GM18519 (cell line): ENCODE results near the gene PLA2G2D.

Source experiments
- ATAC-seq: cut with Tn5 transposase; IDR thresholded peaks from one replicate; pipeline ENCODE4 v1.9.1; 2021; ENCODE audit warnings: mild to moderate bottlenecking, moderate library complexity; ENCODE audit not compliant: unreplicated experiment, low FRiP score

The PLA2G2D gene, protein sequence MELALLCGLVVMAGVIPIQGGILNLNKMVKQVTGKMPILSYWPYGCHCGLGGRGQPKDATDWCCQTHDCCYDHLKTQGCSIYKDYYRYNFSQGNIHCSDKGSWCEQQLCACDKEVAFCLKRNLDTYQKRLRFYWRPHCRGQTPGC

GRCh38 chr1:20119347-20119746 is at the start of gene PLA2G2D:
Gene PLA2G2D, minus strand, starts transcription at chr1:20119536. Its CDS starts 38 bp downstream, at chr1:20119498.
- ATAC-seq = no peak

- no peak for ATAC-seq
Measured at GRCh38 chr1:20168564-20169491, 49.5 kb upstream of the PLA2G2D start.

- no peak for ATAC-seq
Measured at GRCh38 chr1:20167126-20167525, 47.8 kb upstream of the PLA2G2D start.

DNA sequence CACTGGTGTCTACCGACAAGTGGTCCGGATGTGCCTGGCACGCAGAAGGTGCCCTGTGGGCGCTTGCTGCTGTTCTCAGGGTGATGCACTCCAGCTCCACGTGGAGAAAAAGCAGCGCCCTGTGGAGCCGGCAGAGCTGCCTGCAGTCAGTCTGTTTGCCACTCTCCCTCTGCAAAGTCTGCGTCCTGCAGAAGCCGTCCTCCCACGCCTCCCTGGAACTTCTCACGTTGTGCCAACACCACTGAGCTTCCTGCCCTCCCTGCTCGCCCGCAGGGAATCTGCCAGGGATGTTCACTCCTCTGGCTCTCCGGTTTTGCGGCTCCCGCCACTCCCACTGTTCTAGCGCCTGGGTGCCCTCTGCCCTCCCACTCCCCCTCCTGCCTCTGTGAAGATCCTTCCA is 46.7 kb upstream of the PLA2G2D start:
- ATAC-seq = no peak

DNA sequence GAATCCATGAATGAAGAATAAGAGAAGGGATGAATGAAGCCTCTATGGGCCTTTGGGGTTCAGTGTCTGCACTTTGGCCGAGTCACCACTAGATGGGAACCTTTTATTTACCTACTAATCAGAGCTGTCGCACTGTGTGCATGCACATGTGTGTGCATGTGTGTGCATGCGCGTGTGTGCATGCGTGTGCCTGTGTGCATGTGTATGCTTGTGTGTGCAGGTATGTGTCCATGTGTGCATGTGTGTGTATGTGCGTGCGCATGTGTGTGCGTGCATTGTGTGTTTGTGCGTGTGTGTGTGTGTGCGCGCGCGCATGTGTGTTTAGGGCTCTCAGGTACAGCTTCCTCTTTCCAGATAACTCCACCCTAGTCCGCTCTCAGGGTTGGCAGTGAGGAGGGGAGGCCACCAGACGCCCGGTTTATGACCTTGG is 46.2 kb upstream of the PLA2G2D start:
- ATAC-seq = no peak

GRCh38 chr1:20164694-20165202 is 45.4 kb upstream of the PLA2G2D start:
- ATAC-seq = no peak

GRCh38 chr1:20160034-20160433 is 40.7 kb upstream of the PLA2G2D start:
- no peak for ATAC-seq

DNA sequence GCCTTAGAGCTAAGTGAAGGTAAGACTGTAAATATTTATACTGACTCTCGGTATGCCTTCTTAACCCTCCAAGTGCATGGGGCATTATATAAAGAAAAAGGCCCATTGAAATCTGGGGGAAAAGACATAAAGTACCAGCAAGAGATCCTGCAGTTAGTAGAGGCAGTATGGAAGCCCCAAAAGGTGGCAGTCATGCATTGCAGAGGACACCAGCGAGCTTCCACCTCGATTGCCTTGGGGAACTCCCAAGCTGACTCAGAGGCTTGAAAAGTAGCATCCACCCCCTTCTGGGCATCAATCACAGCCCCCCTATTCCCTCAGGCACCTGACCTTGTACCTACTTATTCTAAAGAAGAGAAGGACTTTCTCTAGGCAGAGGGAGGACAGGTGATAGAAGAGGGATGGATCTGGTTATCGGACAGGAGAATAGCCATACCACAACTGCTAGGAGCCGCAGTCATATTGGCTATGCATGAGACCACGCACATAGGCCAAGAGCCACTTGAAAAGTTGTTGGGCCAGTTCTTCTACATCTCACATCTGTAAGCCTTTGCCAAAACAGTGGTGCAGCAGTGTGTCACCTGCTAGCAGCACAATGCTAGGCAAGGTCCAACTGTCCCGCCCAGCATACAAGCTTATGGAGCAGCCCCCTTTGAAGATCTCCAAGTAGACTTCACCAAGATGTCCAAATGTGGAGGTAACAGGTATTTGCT is 39.2 kb upstream of the PLA2G2D start:
- ATAC-seq = no peak

- ATAC-seq = no peak
Measured at GRCh38 chr1:20154301-20154831, 35.0 kb upstream of the PLA2G2D start.

DNA sequence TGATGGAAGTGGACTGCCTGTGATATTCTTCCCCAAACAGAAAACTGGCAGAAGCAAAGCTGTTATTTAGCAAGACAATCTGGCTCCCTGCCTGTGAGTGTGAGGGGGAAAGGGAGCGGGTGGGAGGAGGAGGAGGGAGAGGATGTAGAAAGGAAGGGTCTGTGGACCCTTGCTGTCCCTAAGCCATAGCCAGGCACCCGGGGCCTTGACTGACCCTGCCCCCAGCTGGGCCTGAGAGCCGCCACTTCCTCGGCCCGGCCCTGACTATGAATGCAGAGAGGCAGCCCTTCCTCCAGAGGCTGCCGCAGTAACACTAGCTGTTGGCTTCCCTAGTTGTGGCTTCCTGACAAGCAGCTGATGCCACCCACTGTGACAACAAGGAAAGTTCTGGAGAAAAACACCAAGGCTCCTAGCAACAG is 33.7 kb upstream of the PLA2G2D start:
- no peak for ATAC-seq

DNA sequence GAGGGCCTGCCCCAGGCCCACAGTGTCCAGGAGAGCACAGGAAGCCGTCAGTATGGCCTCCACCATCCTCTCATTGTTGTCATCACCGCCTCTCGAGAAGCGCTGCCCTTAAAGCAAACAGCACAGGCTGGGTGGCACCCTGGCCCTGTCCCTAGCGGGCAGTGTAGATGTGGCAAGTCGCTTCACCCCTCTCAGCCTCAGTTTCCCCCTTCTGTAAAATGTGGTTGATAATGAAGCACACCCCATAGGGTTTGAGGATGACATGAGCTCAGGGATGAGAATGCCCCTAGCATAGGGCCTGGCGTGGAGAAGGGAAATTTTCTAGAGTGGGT is 33.2 kb upstream of the PLA2G2D start:
- no peak for ATAC-seq

- no peak for ATAC-seq
Measured at GRCh38 chr1:20151906-20152598, 32.7 kb upstream of the PLA2G2D start.

GRCh38 chr1:20150969-20151368 is 31.6 kb upstream of the PLA2G2D start:
- ATAC-seq = no peak

GRCh38 chr1:20150326-20150705 is 31.0 kb upstream of the PLA2G2D start:
- ATAC-seq = no peak

- ATAC-seq = no peak
Measured at GRCh38 chr1:20149601-20150325, 30.4 kb upstream of the PLA2G2D start.

DNA sequence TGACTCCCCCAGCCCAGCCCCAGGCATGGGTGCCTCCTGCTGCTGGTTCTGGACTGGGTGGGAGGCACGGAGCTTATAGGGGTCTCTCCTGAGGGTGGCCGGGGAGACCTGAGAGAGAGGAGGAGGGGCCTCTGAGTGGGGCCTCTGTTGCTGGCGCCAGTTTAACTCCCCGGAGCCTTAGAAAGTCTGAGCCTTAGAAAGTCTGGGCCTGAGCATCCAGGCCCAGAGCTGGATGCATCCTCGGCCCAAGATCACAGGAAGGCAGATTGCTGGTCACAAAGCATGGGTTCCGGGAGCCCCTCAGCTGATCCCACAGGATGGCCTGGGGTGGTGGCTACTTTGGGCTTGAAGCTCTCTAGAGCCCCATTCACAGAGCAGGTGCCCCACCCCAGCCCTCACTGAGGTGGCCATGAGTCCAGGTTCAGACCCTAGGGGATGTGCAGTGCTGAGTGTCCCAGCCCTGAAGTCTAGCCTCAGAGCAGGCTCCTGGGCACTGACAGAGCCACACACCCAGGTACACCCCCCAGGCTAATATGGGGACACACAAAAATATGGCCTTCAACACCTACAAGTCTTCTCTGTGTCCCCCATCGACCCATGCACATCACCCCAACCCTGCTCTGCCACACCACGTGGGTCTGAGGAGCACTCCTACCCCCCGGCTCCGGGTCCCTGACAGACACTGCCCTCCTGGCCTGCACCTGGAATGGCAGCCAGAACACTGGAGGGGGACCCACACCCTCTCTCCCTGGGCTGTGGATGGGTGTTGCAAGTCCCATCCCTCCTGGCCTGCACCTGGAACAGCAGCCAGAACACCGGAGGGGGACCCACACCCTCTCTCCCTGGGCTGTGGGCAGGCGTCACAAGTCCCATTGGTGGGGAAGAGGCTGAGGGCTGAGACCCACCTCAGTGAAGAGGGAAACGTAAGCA is 29.5 kb upstream of the PLA2G2D start:
- ATAC-seq = no peak

GRCh38 chr1:20147846-20148570 is 28.7 kb upstream of the PLA2G2D start:
- ATAC-seq = no peak
